HepG2 (cell line): ENCODE data around the gene NAV2. TPM values are rescaled to one million over a fixed set of nuclear protein-coding genes. Genes with fewer than 3 reads are reported as not detected.
A peak's percentile ranks its signal among the peaks of the same experiment; 100 is the strongest.

ENCODE experiments used
- DPF2 ChIP-seq: sonication (generic); formaldehyde crosslinking; IDR thresholded peaks from 2 replicates; pipeline ENCODE4 v1.4.0; 2020; ENCODE audit warnings: mild to moderate bottlenecking, low read depth, missing genetic modification reagents, borderline replicate concordance
- HMGXB4 ChIP-seq, 2 experiments: sonication (generic) in 1 of 2; formaldehyde crosslinking in 1 of 2; IDR thresholded peaks; 2 replicates each; pipeline versions ENCODE4 v1.4.0 to v1.6.1; 2018 to 2020; ENCODE audit warnings: missing genetic modification reagents in 2 of 2, borderline replicate concordance in 1 of 2, low read depth in 1 of 2, mild to moderate bottlenecking in 1 of 2, missing biosample characterization in 1 of 2
- JARID2 ChIP-seq: sonication (generic); formaldehyde crosslinking; IDR thresholded peaks from 2 replicates; pipeline ENCODE4 v1.8.1; 2023; ENCODE audit warnings: missing genetic modification reagents, inconsistent platforms; ENCODE audit not compliant: insufficient replicate concordance
- KDM5B ChIP-seq: sonication (generic); formaldehyde crosslinking; IDR thresholded peaks from 2 replicates; pipeline ENCODE4 v1.4.0; 2020; ENCODE audit warnings: missing genetic modification reagents, mild to moderate bottlenecking, borderline replicate concordance
- KLF12 ChIP-seq: sonication (generic); formaldehyde crosslinking; IDR thresholded peaks from 2 replicates; pipeline ENCODE4 v1.4.0; 2020; ENCODE audit warnings: missing genetic modification reagents, borderline replicate concordance
- LRRFIP1 ChIP-seq: sonication (generic); formaldehyde crosslinking; conservative IDR thresholded peaks from 2 replicates; pipeline ENCODE4 v1.4.0; 2020; ENCODE audit warnings: missing genetic modification reagents
- MAZ ChIP-seq, 2 experiments: sonication (generic) in 1 of 2; formaldehyde crosslinking in 1 of 2; IDR thresholded peaks; 2 replicates each; pipeline versions ENCODE4 v1.5.0 to v1.6.1; 2012 to 2020; ENCODE audit warnings: low read depth in 2 of 2, mild to moderate bottlenecking in 2 of 2, borderline replicate concordance in 1 of 2, improper control_type of control experiment in 1 of 2, low read length in 1 of 2, missing genetic modification reagents in 1 of 2, moderate library complexity in 1 of 2
- MEF2D ChIP-seq: sonication (generic); formaldehyde crosslinking; IDR thresholded peaks from 2 replicates; pipeline ENCODE4 v1.5.1; 2020; ENCODE audit warnings: mild to moderate bottlenecking, missing genetic modification reagents
- NFKB2 ChIP-seq: sonication (generic); formaldehyde crosslinking; IDR thresholded peaks from 2 replicates; pipeline ENCODE4 v1.4.0; 2020; ENCODE audit warnings: missing genetic modification reagents, borderline replicate concordance
- PLRG1 ChIP-seq: fragments of 450-650 bp; conservative IDR thresholded peaks from 2 replicates; pipeline ENCODE4 v1.6.1; 2016
- SMYD3 ChIP-seq: sonication (generic); formaldehyde crosslinking; IDR thresholded peaks from 2 replicates; pipeline ENCODE4 v1.8.1; 2023; ENCODE audit warnings: mild to moderate bottlenecking, missing genetic modification reagents
- TERF1 ChIP-seq: sonication (generic); formaldehyde crosslinking; IDR thresholded peaks from 2 replicates; pipeline ENCODE4 v1.8.0; 2022; ENCODE audit warnings: mild to moderate bottlenecking, missing genetic modification reagents, moderate library complexity
- ZFP37 ChIP-seq: sonication (generic); formaldehyde crosslinking; IDR thresholded peaks from 2 replicates; pipeline ENCODE4 v1.4.0; 2020; ENCODE audit warnings: missing genetic modification reagents, borderline replicate concordance
- ZKSCAN8 ChIP-seq: IDR thresholded peaks from 2 replicates; pipeline ENCODE4 v1.6.1; 2016; ENCODE audit warnings: borderline replicate concordance, missing genetic modification reagents, missing compliant biosample characterization
- ZNF234 ChIP-seq: sonication (generic); formaldehyde crosslinking; conservative IDR thresholded peaks from 2 replicates; pipeline ENCODE4 v1.5.1; 2020; ENCODE audit warnings: mild to moderate bottlenecking, missing genetic modification reagents
- ZNF589 ChIP-seq: sonication (generic); formaldehyde crosslinking; conservative IDR thresholded peaks from 2 replicates; pipeline ENCODE4 v1.8.0; 2022; ENCODE audit warnings: mild to moderate bottlenecking, moderate library complexity, missing genetic modification reagents
- ZNF83 ChIP-seq: sonication (generic); formaldehyde crosslinking; IDR thresholded peaks from 2 replicates; pipeline ENCODE4 v1.4.0; 2020; ENCODE audit warnings: missing genetic modification reagents, mild to moderate bottlenecking, borderline replicate concordance
- ZSCAN31 ChIP-seq: sonication (generic); formaldehyde crosslinking; IDR thresholded peaks from 2 replicates; pipeline ENCODE4 v1.5.0; 2020; ENCODE audit warnings: low read depth, mild to moderate bottlenecking, missing genetic modification reagents
- polyA plus RNA-seq, 8 experiments: library from polyadenylated mRNA; depleted of rRNA in 3 of 8; stranded (reverse) in 7 of 8; unstranded in 1 of 8; fragments of >200 nt; fragmentation: Illumina TruSeq in 4 of 8; extraction: Trizol in 4 of 8; gene quantifications; 2 replicates each; pipeline versions ENCODE4 v1.2.1 to v1.2.3, GENCODE V29; 2011 to 2016; ENCODE audit warnings: low read depth in 4 of 8, missing spikeins in 1 of 8, mixed read lengths in 1 of 8; ENCODE audit not compliant: insufficient read depth in 1 of 8
- total RNA-seq, 5 experiments: library from RNA; depleted of rRNA; stranded (reverse); fragments of >200 nt; fragmentation: Illumina TruSeq; extraction: Trizol; gene quantifications; 2 replicates each; pipeline ENCODE4 v1.2.3, GENCODE V29; 2016; ENCODE audit warnings: low read depth in 1 of 5

Gene NAV2
- total and polyA plus RNA-seq, 2 of the 13 experiments (the other 11 are each of a cell fraction or from before 2014, with no cell fraction given), result 9.3 to 34.6 TPM

- TF ChIP-seq MAZ (IDR thresholded peaks at IDR 0.05; ENCODE audit: borderline replicate concordance, low read depth, low read length), result no peak; the same call in 1 of the 2 replicates
- TF ChIP-seq MAZ (CRISPR knock-in tag; IDR thresholded peaks at IDR 0.05; ENCODE audit: low read depth), result peak; percentile 61
- TF ChIP-seq JARID2 (CRISPR knock-in tag), result no peak
- peak; percentile 76; the same call in 1 of the 2 replicates for TF ChIP-seq NFKB2 (CRISPR knock-in tag)
- TF ChIP-seq ZNF589 (CRISPR knock-in tag), result no peak
- TF ChIP-seq PLRG1, result no peak
- TF ChIP-seq ZNF83, result no peak
- no peak for TF ChIP-seq TERF1 (CRISPR knock-in tag)
- TF ChIP-seq KLF12, result peak; percentile 57; the same call in 1 of the 2 replicates
- peak; percentile 90 for TF ChIP-seq MEF2D (CRISPR knock-in tag)
- TF ChIP-seq ZKSCAN8 (CRISPR knock-in tag), result peak; percentile 82
- TF ChIP-seq ZFP37, result peak; percentile 60; the same call in 1 of the 2 replicates
- TF ChIP-seq ZNF234 (CRISPR knock-in tag), result no peak; the same call in 1 of the 2 replicates
- TF ChIP-seq SMYD3 (CRISPR knock-in tag), result 0 out of 2 replicates have a peak, but pooled peaks have one; percentile 58
- peak; percentile 76 for TF ChIP-seq DPF2 (CRISPR knock-in tag)
- TF ChIP-seq ZSCAN31 (CRISPR knock-in tag), result no peak
- no peak for TF ChIP-seq LRRFIP1
- no peak; the same call in 1 of the 2 replicates for TF ChIP-seq KDM5B
- 0 out of 4 replicates have a peak, but pooled peaks of 1 of the 2 experiments have one; percentile 14 for TF ChIP-seq HMGXB4 (CRISPR knock-in tag; IDR thresholded peaks at IDR 0.05; ENCODE audit: borderline replicate concordance in 1 of 2, low read depth in 1 of 2)
Observed at GRCh38 chr11:20035701-20036601, 323.3 kb downstream of the NAV2 start (continued).
